Neural cell (in vitro differentiated cells): ENCODE measurements around the gene CLEC14A.

Experiments used
- CTCF ChIP-seq: fragments of 450-650 bp; IDR thresholded peaks from 2 replicates; pipeline ENCODE4 v1.5.1; 2014; ENCODE audit warnings: antibody characterized with exemption, mild to moderate bottlenecking, moderate library complexity; ENCODE audit not compliant: poor library complexity, severe bottlenecking
- EZH2 ChIP-seq: fragments of 200-600, 300-800 bp; shearing (Covaris generic), sonication (generic); IDR thresholded peaks from 2 replicates; pipeline ENCODE4 v1.6.1; 2014; ENCODE audit warnings: antibody characterized with exemption, low read length, borderline replicate concordance, mild to moderate bottlenecking; ENCODE audit not compliant: insufficient read depth, poor library complexity, severe bottlenecking
- POLR2AphosphoS5 ChIP-seq: IDR thresholded peaks from 2 replicates; pipeline ENCODE4 v1.6.1; 2012
- RAD21 ChIP-seq: fragments of 450-650 bp; conservative IDR thresholded peaks from 2 replicates; pipeline ENCODE4 v1.6.1; 2014; ENCODE audit warnings: antibody characterized with exemption, mild to moderate bottlenecking, moderate library complexity

GRCh38 chr14:38285962-38286361 is 30.1 kb upstream of the CLEC14A start:
- TF ChIP-seq RAD21 (no peak), CTCF (no peak), EZH2 (no peak), POLR2AphosphoS5 (no peak)
